Testis (tissue), 3 donors: ENCODE data around the gene KCNA2. TPM values are rescaled to one million over a fixed set of nuclear protein-coding genes. Genes with fewer than 3 reads are reported as not detected.
A peak's percentile ranks its signal among the peaks of the same experiment; 100 is the strongest.

Experiments used
- DNase-seq: peaks from one replicate; pipeline ENCODE4 v3.0.0-alpha.2; 2019
- H3K27ac ChIP-seq, 2 donors: fragments of 200-600 bp; sonication (generic); one replicate each; pipeline ENCODE4 v1.5.1; 2019
- H3K27me3 ChIP-seq: fragments of 200-600 bp; sonication (generic); one replicate; pipeline ENCODE4 v1.5.1; 2019
- H3K36me3 ChIP-seq: fragments of 200-600 bp; sonication (generic); one replicate; pipeline ENCODE4 v1.5.1; 2017; ENCODE audit warnings: low read depth; ENCODE audit errors: missing control alignments
- H3K4me1 ChIP-seq: fragments of 200-600 bp; sonication (generic); one replicate; pipeline ENCODE4 v1.5.1; 2019
- H3K4me3 ChIP-seq, 2 donors: fragments of 200-600 bp; sonication (generic); one replicate each; pipeline ENCODE4 v1.5.1; 2017 to 2019
- H3K9me3 ChIP-seq: fragments of 200-600 bp; sonication (generic); one replicate; pipeline ENCODE4 v1.5.1; 2017
- CTCF ChIP-seq, 3 experiments: fragments of 450-650 bp in 2 of 3; fragments of 200-600 bp in 1 of 3; sonication (generic) in 1 of 3; IDR thresholded peaks; one replicate each; pipeline ENCODE4 v1.5.1; 2016 to 2019; ENCODE audit warnings: antibody characterized with exemption in 3 of 3, mild to moderate bottlenecking in 2 of 3, moderate library complexity in 1 of 3
- POLR2A ChIP-seq: fragments of 450-650 bp; IDR thresholded peaks from one replicate; pipeline ENCODE4 v1.6.1; 2017; ENCODE audit warnings: antibody characterized with exemption, mild to moderate bottlenecking, moderate library complexity
- WGBS, 2 donors: methylation state at CpG; one replicate each; pipeline ENCODE4 v1.1.5; 2018; 5-methylcytosine and 5-hydroxymethylcytosine counted together
- intact Hi-C: fragments of 100-400 bp; cut with DNase I; formaldehyde crosslinking; loops from one replicate; pipeline ENCODE4 v1.15.1; 2023; ENCODE audit warnings: low total_unique reads
- polyA plus RNA-seq: library from polyadenylated mRNA; stranded (reverse); fragments of 350-450 nt; fragmentation: Illumina TruSeq; extraction: RNeasy Lipid Tissue Mini Kit (QIAGEN cat#74804); gene quantifications from one replicate; pipeline ENCODE4 v1.2.3, GENCODE V29; 2014; ENCODE audit warnings: low read depth, low replicate concordance; ENCODE audit not compliant: insufficient read depth
- total RNA-seq, 2 donors: library from RNA; depleted of rRNA; stranded (reverse); fragments of >200 nt; gene quantifications; one replicate each; pipeline ENCODE4 v1.2.3, GENCODE V29; 2016

Gene KCNA2
- total and polyA plus RNA-seq, 3 donors from 2014 or later, result 3.7 to 6.1 (median 6.1) TPM

GRCh38 chr1:110600716-110601115, 5.4 kb downstream of the KCNA2 start:
- H3K27ac ChIP-seq, result no peak overlapping the region
- 96 to 100% methylated on average over 2 to 3 of the region's 3 CpGs for WGBS, 2 donors
- H3K4me1 ChIP-seq, result no peaks in the 10 kb centered on the region
- TF ChIP-seq CTCF (IDR thresholded peaks at IDR 0.05) (no peak), POLR2A (no peak)
- intact Hi-C loops, result no loop called here
- H3K4me3 ChIP-seq, result no peak overlapping the region
- no peaks in the 10 kb centered on the region for H3K9me3 ChIP-seq
- H3K36me3 ChIP-seq, result no peaks in the 10 kb centered on the region
- H3K27me3 ChIP-seq, result no peaks in the 10 kb centered on the region
- DNase-seq, result peak; percentile 2

GRCh38 chr1:110597966-110598365, 8.2 kb downstream of the KCNA2 start:
- Histone ChIP-seq H3K36me3 (no peaks in the 10 kb centered on the region), H3K4me3 (no peak overlapping the region), H3K9me3 (no peaks in the 10 kb centered on the region), H3K27me3 (no peaks in the 10 kb centered on the region), H3K27ac (no peak overlapping the region), H3K4me1 (peaks cover 11% of the 10 kb centered on the region)
- 91 to 94% methylated on average over 3 to 5 of the region's 5 CpGs for WGBS, 2 donors
- DNase-seq, result no peak
- intact Hi-C loops, result no loop called here
- TF ChIP-seq CTCF (IDR thresholded peaks at IDR 0.05) (no peak), POLR2A (no peak)

DNA sequence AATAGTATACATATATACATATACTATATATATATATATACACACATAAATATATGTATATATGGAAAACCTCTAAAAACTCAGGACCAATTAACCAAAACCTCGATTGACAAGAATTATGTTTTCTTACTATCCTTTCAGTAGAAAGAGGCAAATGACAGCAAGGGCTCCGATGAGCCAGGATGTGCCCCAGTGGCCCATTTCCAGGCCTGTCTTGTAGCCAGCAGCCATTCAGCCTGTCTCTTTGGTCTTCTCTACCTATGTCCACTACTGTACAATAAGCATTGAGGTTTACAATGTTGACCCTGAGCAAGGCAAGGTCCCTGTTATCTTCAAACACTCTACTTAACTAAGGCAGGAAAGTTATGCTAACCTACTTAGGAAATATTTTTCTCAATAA, 9.8 kb downstream of the KCNA2 start:
- DNase-seq, result no peak
- H3K36me3 ChIP-seq, result no peaks in the 10 kb centered on the region
- no peaks in the 10 kb centered on the region for H3K27me3 ChIP-seq
- H3K4me1 ChIP-seq, result peaks cover 11% of the 10 kb centered on the region
- intact Hi-C loops, result no loop called here
- H3K27ac ChIP-seq, result no peak overlapping the region
- H3K4me3 ChIP-seq, result no peak overlapping the region
- no peaks in the 10 kb centered on the region for H3K9me3 ChIP-seq
- 84 to 88% methylated on average over 2 of the region's 2 CpGs for WGBS, 2 donors
- no peak for TF ChIP-seq POLR2A
- no peak for TF ChIP-seq CTCF (IDR thresholded peaks at IDR 0.05)

DNA sequence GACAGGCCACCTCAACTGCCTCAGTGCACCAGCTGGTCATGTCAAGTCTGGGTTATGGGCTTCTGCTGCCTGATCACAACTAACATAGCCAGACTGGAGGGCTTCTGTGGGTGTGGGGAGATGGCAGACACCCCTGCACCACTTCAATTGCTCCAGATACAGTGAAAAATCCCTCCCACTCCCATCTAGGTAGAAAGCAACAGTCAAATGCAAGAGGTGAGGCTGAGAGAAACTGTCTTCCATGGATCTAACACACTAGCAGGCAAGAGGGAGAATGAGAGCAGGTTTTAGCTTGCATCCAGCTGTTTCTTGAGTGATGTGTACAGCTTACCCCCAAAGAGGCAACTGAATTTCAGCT, 10.8 kb downstream of the KCNA2 start:
- Histone ChIP-seq H3K4me1 (peaks cover 11% of the 10 kb centered on the region), H3K36me3 (no peaks in the 10 kb centered on the region), H3K9me3 (no peaks in the 10 kb centered on the region), H3K27ac (no peak overlapping the region), H3K27me3 (no peaks in the 10 kb centered on the region), H3K4me3 (no peak overlapping the region)
- no peak for DNase-seq
- intact Hi-C loops, result no loop called here
- TF ChIP-seq POLR2A (no peak), CTCF (IDR thresholded peaks at IDR 0.05) (no peak)

DNA sequence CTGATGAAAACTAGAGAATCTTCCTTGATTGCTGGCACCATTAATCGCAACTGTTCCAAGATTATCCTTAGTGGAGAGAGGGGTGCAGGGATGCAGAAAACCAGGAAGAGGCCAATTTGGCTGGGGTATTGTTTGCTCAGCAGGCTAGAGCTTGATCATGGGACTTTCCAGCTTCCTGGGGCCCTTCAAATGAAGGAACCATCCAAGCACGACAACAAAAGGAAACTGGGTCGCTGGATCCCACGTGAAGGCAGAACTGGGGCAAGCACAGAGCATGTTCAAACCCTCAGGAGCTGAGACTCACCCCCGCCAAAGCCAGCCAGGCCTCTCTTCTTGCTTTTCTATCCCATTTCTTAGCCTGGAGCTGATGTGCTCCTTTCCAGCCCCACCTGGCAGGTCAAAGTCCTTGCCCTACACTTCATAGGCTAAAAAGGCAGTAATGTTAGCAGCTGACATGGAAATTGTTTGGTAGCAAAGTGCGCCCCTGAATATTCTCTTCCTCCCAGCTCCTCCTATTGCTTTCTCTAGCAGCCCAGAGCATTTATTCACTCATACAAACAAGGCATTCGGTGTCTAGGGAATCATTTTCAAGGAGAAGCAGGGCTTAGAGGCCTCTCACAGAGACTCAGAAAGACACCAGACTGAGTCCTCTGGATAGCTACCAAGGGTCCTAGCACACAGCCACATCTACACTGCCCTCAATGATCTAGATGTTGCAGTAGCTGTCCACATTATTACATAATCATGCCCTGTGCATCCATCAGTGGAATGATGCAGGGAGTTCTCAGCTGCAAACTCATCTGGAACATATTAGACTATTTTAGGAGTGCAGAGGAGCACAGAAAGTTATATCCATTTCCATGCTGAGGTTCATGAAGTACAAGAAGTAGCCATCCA, 11.5 kb downstream of the KCNA2 start:
- Histone ChIP-seq H3K9me3 (no peaks in the 10 kb centered on the region), H3K27ac (peak overlapping the region in 1 of 2 donors; percentile 25), H3K27me3 (no peaks in the 10 kb centered on the region), H3K4me1 (peaks cover 11% of the 10 kb centered on the region), H3K4me3 (no peak overlapping the region), H3K36me3 (no peaks in the 10 kb centered on the region)
- no peak for TF ChIP-seq POLR2A
- peak; percentile 44 for DNase-seq
- WGBS, 2 donors, result 44 to 52% methylated on average over 7 of the region's 7 CpGs
- intact Hi-C loops, result no loop called here
